ENCODE results near the gene NHLRC4.
"Not testable (repeated sequence)": the region's sequence is repeated elsewhere in the genome, so short reads cannot be mapped to it uniquely, and the experiment has no call there.

NHLRC4 gene

GRCh38 chr16:586047-586644 lies 19.3 kb downstream of the NHLRC4 start:
- no peak for DNase-seq

GRCh38 chr16:586645-587590 lies 20.1 kb downstream of the NHLRC4 start:
- DNase-seq, result no peak

- peak; percentile 62 for DNase-seq
Observed at GRCh38 chr16:588639-588888, 21.8 kb downstream of the NHLRC4 start.

GRCh38 chr16:588889-589657 lies 22.3 kb downstream of the NHLRC4 start:
- DNase-seq, result peak; percentile 98

- DNase-seq, result peak; percentile 99
Observed at GRCh38 chr16:589658-590187, 22.9 kb downstream of the NHLRC4 start, which contains the start of gene RAB40C. RAB40C (plus strand) TSS chr16:590066; CDS start chr16:590292, 226 bp downstream.

GRCh38 chr16:590188-590814 lies 23.5 kb downstream of the NHLRC4 start:
- no peak for DNase-seq

GRCh38 chr16:590815-591200 lies 24.0 kb downstream of the NHLRC4 start:
- no peak for DNase-seq

- no peak for DNase-seq
Observed at GRCh38 chr16:591231-591630, 24.4 kb downstream of the NHLRC4 start.

GRCh38 chr16:591892-592517 lies 25.2 kb downstream of the NHLRC4 start:
- DNase-seq, result no peak

- no peak for DNase-seq
Observed at GRCh38 chr16:592518-593306, 25.9 kb downstream of the NHLRC4 start.

- no peak for DNase-seq
Observed at GRCh38 chr16:593406-593805, 26.6 kb downstream of the NHLRC4 start.

- no peak for DNase-seq
Observed at GRCh38 chr16:593807-594206, 27.0 kb downstream of the NHLRC4 start.

- DNase-seq, result no peak
Observed at GRCh38 chr16:595094-595528, 28.3 kb downstream of the NHLRC4 start.

GRCh38 chr16:595942-596735 lies 29.3 kb downstream of the NHLRC4 start:
- no peak for DNase-seq

- no peak for DNase-seq
Observed at GRCh38 chr16:596736-597060, 29.9 kb downstream of the NHLRC4 start.

- not testable (repeated sequence) for DNase-seq
Observed at GRCh38 chr16:597655-598054, 30.9 kb downstream of the NHLRC4 start.

GRCh38 chr16:598823-599739 lies 32.3 kb downstream of the NHLRC4 start:
- no peak for DNase-seq

GRCh38 chr16:600781-601180 lies 34.0 kb downstream of the NHLRC4 start:
- DNase-seq, result no peak

- DNase-seq, result no peak
Observed at GRCh38 chr16:603933-604332, 37.1 kb downstream of the NHLRC4 start.

Measured in stimulated activated CD4-positive, alpha-beta T cell treated with anti-CD3 and anti-CD28 coated beads, Interleukin-12 subunit alpha, Interleukin-12 subunit beta, amount 100 ng/mL, for 4 hours (primary cell).